Hematopoietic multipotent progenitor cell treated with erythropoietin and hydrocortisone succinate and interleukin-3 and kit ligand, for 8 days (in vitro differentiated cells): ENCODE results near the gene NOS2.
"Not testable (repeated sequence)": the region's sequence is repeated elsewhere in the genome, so short reads cannot be mapped to it uniquely, and the experiment has no call there.

Source experiments
- DNase-seq: peaks from one replicate; pipeline ENCODE4 v3.0.0-alpha.2; 2015

Gene NOS2

GRCh38 chr17:27800522-27800921, at the start of gene NOS2:
Gene NOS2, minus strand, starts transcription at chr17:27800529. Its CDS starts 1,720 bp downstream, at chr17:27798809.
- no peak for DNase-seq

DNA sequence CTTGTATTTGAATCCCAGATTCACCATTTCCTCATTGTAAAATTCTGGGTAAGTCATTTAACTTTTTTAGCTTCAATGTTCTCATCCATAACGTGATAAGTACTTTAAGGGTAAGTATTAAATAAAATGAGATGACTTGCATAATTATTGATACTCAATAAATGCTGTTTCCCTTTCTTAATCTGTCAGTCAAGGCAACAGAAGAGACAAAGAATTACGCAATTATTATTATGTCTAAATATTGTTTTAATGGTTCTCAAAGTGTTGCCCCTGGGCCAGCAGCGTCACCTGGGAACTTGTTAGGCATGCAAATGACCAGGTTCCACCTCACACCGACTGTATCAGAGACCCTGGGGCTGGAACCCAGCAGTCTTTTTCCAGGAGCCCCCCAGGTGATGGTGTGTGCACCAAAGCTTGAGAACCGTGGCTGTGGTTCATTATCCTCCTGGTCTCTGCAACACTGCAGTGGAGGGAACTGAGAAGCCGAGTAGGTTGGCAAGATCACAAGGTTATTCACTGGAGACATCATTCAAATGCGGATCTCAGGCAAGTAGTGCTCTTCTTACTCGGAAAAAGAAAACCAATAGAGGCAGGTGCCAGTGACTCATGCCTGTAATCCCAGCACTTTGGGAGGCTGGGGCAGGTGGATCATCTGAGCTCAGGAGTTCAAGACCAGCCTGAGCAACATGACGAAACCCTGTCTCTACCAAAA, 49.3 kb upstream of the NOS2 start:
- DNase-seq, result no peak

GRCh38 chr17:27848931-27849330, 48.6 kb upstream of the NOS2 start:
- DNase-seq, result peak; percentile 3

- not testable (repeated sequence) for DNase-seq
Measured at GRCh38 chr17:27846808-27847307, 46.5 kb upstream of the NOS2 start.

DNA sequence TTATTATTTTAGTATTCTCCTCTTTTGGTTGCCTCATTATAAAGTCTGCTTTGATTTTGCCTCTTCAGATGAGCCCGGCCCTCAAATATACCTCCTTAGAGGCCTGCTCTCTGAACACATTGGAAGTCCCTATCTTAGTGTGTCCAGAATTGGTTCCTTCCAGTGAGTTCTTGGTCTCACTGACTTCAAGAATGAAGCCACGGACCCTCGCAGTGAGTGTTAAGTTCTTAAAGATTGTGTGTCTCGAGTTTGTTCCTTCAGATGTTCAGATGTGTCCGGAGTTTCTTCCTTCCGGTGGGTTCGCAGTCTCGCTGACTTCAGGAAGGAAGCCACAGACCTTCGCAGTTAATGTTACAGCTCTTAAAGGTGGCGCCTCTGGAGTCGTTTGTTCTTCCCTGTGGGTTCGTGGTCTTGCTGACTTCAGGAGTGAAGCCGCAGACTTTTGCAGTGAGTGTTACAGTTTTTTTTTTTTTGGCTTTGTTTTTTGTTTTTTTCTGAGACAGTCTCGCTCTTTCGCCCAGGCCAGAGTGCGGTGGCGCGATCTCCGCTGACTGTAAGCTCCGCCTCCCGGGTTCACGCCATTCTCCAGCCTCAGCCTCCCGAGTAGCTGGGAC, 45.8 kb upstream of the NOS2 start:
- no peak for DNase-seq

- DNase-seq, result no peak
Measured at GRCh38 chr17:27845264-27846041, 45.1 kb upstream of the NOS2 start.

GRCh38 chr17:27840688-27841087, 40.4 kb upstream of the NOS2 start:
- no peak for DNase-seq

- DNase-seq, result not testable (repeated sequence)
Measured at GRCh38 chr17:27840406-27840678, 40.0 kb upstream of the NOS2 start.

DNA sequence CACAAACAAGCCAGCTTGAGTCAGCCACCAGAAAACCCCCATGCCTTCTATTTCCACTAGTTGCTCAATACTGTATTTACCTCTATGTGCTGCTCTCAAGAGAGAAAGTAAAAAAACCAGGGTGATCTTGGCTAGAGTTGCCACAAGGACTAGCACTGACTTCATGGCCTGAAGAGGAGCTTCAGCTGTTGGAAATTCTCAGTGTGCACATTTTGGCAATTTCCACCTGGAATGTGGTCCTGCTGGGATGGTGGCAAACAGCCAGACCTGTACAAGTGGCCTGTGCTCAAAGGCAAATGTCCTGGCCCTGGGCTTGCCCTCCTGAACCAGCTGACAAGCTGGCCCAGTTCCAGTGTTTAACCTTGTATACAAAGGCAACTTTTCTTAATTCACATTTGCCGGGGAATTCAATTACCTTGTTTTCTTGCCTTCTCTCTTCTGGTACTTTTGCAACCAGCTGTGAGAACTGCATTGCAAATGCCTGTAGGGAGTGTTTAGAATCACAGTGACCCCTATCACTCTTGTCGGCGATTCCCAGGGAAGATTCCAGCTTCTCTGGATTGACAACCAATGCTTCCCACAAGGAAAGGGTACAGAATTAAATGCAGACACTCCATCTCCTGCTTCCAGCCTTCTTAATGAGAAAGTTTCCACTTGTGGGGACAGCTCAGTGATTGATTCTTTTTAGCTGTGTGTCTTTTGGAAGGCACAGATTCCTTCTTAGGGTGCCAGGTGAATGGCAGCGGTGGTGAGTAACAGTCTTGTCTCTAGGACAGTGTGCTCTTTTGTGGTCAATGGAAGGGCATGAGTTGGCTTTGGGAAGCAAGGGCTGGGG, 39.5 kb upstream of the NOS2 start:
- DNase-seq, result not testable (repeated sequence)

- not testable (repeated sequence) for DNase-seq
Measured at GRCh38 chr17:27838607-27839006, 38.3 kb upstream of the NOS2 start.

DNA sequence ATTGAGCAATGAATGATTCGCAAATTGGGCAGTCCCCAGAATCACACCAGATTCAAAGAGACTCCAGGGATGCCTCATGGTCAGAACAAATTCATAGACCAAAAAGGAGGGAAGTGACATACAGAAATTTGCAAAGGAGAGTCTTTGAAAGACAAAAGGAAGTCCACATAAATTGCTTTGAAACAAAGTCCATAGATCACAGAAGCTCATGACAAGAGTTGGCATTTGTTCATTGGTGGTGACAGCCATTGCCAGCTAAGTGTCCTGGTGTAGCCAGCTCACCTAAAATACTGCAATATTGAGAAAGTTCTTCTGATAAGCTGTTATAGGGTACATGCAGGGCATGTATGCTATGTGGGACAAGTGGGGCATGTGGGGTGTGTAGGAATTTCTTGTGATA, 37.4 kb upstream of the NOS2 start:
- DNase-seq, result not testable (repeated sequence)

- DNase-seq, result no peak
Measured at GRCh38 chr17:27836651-27837050, 36.3 kb upstream of the NOS2 start.

GRCh38 chr17:27834571-27834970, 34.2 kb upstream of the NOS2 start:
- no peak for DNase-seq

- no peak for DNase-seq
Measured at GRCh38 chr17:27832831-27833230, 32.5 kb upstream of the NOS2 start.

DNA sequence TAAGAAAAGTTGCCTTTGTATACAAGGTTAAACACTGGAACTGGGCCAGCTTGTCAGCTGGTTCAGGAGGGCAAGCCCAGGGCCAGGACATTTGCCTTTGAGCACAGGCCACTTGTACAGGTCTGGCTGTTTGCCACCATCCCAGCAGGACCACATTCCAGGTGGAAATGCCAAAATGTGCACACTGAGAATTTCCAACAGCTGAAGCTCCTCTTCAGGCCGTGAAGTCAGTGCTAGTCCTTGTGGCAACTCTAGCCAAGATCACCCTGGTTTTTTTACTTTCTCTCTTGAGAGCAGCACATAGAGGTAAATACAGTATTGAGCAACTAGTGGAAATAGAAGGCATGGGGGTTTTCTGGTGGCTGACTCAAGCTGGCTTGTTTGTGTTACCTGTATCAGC, 29.6 kb upstream of the NOS2 start:
- not testable (repeated sequence) for DNase-seq

DNA sequence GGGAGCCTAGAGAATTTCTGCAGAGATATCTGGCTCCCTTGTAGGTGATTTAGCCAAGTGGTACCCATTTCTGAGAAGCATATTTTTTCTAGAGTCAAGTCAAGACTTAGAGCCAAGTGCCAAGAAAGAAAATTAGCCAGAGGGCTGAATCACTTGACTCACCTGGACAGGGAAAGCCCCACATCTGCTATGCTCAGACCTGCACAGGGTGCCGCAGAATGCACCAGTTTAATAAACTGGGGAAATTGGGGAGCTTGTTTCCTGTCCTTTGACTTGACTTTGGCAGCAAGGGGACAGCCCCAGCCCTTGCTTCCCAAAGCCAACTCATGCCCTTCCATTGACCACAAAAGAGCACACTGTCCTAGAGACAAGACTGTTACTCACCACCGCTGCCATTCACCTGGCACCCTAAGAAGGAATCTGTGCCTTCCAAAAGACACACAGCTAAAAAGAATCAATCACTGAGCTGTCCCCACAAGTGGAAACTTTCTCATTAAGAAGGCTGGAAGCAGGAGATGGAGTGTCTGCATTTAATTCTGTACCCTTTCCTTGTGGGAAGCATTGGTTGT, 28.9 kb upstream of the NOS2 start:
- not testable (repeated sequence) for DNase-seq

GRCh38 chr17:27825459-27825858, 25.1 kb upstream of the NOS2 start:
- no peak for DNase-seq

DNA sequence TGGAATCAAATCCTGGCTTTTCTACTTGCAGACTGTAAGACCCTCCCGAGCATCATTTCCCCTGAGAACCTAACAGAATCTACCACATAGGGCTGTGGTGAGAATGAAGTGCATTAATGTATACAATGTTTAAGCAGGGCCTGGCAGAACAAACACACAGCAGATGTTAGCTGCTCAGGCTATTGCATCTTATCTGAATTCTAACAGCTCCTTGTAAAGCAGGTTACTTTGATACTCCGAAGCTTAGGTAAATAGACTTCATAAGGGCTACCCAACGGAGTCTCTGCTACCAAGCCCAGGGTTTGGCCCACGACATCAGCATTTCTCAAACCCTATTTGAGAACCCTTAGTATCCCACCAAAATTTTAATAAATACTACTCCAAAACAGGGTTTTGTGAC, 24.4 kb upstream of the NOS2 start:
- no peak for DNase-seq

GRCh38 chr17:27824176-27824715, 23.9 kb upstream of the NOS2 start:
- no peak for DNase-seq

GRCh38 chr17:27822108-27822507, 21.8 kb upstream of the NOS2 start:
- DNase-seq, result not testable (repeated sequence)

- no peak for DNase-seq
Measured at GRCh38 chr17:27821318-27821717, 21.0 kb upstream of the NOS2 start.

GRCh38 chr17:27819145-27819544, 18.8 kb upstream of the NOS2 start:
- DNase-seq, result no peak
